ENCODE measurements around the gene LCE2C.

Gene LCE2C

GRCh38 chr1:152699746-152700145 is 24.7 kb downstream of the LCE2C start:
- no peak for DNase-seq (ENCODE audit: low read depth, low spot score)
- H3K4me3 ChIP-seq (ENCODE audit: low read length): no peak overlapping the region

- no peak for DNase-seq (ENCODE audit: low read depth, low spot score)
- no peak within 1 kb of the TSS for H3K4me3 ChIP-seq (ENCODE audit: low read length)
Observed at GRCh38 chr1:152707860-152708259, 32.8 kb downstream of the LCE2C start, which contains the start of gene LCE4A. LCE4A (plus strand) TSS chr1:152708160; CDS start chr1:152709076, 916 bp downstream.

- H3K4me3 ChIP-seq (ENCODE audit: low read length): no peak overlapping the region
- no peak for DNase-seq (ENCODE audit: low read depth, low spot score)
Observed at GRCh38 chr1:152718238-152718637, 43.2 kb downstream of the LCE2C start.

- no peak for DNase-seq (ENCODE audit: low read depth, low spot score)
- no peak overlapping the region for H3K4me3 ChIP-seq (ENCODE audit: low read length)
Observed at GRCh38 chr1:152725261-152725660, 50.2 kb downstream of the LCE2C start.
